ENCODE measurements around the gene DYNC1H1.

GRCh38 chr14:101958418-101959180, 5.8 kb upstream of the DYNC1H1 start:
- TF ChIP-seq CTCF (IDR thresholded peaks at IDR 0.05; ENCODE audit: insufficient read depth, low read depth, low read length) = no peak
- TF ChIP-seq EZH2 (IDR thresholded peaks at IDR 0.05; ENCODE audit: insufficient read depth, low read length) = no peak

Data from astrocyte (in vitro differentiated cells and primary cell).